ENCODE measurements around the gene CTNNA2.
"Not testable (repeated sequence)": the region's sequence is repeated elsewhere in the genome, so short reads cannot be mapped to it uniquely, and the experiment has no call there.

The CTNNA2 gene

DNA sequence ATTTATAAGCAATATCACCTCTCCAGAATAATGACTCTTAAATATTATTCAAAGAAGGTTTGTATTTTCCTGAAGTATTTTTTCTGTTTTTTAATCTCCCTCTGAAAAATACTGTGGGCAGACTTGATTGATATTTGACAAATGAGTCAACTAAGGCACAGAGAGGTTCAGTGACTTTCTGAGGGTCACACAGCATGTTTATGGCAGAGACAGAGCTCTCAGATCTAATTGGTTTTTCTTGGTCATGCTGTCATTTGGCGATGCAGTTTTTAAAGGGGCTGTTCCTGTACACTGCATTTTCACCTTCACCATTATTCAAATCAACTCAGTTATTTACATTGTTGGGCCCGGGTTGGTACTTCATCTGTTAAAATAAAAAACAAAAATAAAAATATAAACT, 527.4 kb downstream of the CTNNA2 start:
- DNase-seq = no peak

- DNase-seq = no peak
These were observed 529.8 kb downstream of the CTNNA2 start for GRCh38 chr2:80042635-80043034.

DNA sequence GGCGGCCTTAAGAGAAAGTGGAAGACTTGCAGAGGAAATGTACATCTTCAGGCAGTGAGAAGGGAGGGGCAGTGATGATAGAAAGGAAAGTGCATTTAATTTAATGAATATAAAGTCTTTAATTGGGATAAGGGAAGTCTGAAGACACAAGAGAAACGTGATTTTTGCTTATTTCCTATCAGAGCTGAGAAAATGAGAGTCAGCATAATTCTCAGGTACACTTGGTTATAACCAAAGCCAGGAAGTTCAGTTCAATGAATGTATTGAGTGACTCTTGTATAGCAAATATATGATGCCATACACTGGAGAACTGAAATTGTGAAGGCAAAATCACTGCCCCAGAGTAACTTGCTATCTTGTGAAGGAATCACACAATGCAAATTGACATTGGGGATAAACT, 535.4 kb downstream of the CTNNA2 start:
- DNase-seq = no peak

GRCh38 chr2:80050246-80050645, 537.4 kb downstream of the CTNNA2 start:
- no peak for DNase-seq

DNA sequence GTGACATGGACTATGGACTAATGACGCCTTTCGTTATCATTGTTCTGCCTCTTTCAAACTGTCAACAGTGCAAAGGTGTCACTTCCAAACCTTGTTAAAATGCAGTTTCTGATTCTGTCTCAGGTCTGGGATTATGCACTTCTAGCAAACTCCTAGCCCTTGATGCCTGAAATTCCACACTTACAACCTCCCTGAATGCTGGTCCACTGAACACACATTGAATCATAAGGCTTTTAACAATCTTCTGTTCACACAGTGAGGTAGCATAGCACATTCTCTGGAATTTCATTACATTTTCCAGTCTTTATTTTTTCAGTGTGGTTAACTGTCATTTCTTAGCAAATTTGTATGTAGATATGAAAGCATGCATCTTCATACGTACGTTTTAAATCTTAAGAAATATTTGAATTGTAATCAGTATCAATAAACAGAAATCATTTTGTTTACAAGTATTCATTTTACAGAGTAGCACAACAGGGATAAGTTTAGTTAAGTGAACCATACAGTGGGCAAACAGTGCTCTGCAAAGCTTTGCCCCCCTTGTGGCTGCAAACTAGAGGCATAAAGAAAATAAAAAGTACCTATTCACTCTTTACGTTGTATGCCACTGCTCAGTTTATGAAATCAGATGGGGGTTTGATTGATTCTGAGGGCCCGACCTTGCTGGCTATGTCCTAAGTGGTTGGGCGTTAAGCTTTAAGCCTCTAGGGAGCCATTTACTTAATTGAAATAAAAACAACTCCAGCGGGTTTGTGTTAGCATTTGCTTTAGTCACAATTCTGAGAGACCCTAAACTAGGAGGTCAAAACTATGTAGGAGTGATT, 540.9 kb downstream of the CTNNA2 start:
- DNase-seq = no peak

DNA sequence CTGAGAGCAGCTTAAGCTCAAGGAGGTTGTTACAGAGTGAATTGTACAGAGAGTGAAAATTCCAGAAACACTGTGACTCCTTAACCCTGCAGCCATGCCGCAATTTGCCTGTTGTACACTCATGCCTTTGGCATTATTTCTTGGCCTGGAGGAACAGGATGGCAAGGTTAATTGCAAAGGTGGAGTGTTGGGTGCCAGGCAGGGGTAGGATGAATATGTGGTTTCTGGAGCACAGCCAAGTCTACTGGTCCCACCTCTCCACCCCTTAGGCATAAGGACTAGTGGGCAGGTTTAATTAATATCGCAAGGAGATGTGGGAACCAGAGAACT, 541.5 kb downstream of the CTNNA2 start:
- no peak for DNase-seq

GRCh38 chr2:80057956-80058355, 545.1 kb downstream of the CTNNA2 start:
- DNase-seq = no peak

DNA sequence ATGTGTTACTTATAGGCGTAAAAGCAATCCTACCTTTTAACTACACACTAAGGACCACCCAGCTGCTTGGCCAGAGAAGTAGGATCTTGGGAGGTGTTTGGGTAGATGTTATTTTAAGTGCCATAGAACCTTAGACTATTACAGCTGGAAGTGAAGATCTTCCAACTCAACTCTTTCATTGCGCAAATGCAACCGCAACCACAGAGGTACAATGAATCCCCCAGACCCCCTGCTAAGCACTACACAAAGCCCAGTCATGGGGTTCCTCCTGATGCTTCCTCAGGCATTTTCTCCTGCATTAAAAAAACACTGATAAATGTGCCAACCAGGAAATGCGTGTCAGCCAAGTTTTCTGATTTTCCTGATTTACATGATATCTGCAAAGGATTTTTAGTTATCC, 545.7 kb downstream of the CTNNA2 start:
- DNase-seq = no peak

- no peak for DNase-seq
These were observed 546.6 kb downstream of the CTNNA2 start for GRCh38 chr2:80059447-80059846.

- no peak for DNase-seq
These were observed 549.0 kb downstream of the CTNNA2 start for GRCh38 chr2:80061881-80062280.

GRCh38 chr2:80062298-80062697, 549.4 kb downstream of the CTNNA2 start:
- no peak for DNase-seq

DNA sequence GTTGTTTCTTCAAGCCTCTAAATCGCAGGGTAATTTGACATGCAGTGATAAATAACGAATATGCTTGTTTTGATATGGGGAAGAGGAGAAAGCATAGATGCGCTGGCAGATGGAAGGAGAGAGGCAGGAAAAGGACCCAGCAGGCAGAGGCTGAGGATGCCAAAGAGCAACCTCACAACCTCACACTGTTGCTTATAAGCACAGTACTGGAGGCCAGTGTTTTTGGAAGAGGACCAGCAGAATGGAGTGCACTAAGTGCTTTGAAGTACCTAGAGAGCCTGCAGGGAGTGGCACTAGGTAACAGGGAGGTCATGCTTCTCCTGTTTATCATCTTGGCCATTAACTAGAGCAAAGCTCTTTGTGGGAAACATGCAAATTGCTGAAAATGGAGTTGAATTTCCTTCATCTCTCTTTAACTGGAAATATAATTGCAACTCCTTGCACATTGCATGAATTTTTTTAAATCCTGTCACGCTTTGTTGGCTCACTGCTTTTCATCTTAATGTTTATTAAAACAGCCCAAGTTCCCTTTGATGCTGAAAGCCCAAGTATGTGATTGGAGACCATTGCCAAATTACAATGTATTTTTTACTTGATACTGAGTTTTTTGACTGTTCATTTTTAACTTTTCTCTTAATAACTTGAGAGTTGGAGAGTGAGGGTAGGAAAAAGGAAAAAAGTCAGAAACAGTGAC, 555.3 kb downstream of the CTNNA2 start:
- no peak for DNase-seq

- DNase-seq = no peak
These were observed 557.7 kb downstream of the CTNNA2 start for GRCh38 chr2:80070587-80070986.

DNA sequence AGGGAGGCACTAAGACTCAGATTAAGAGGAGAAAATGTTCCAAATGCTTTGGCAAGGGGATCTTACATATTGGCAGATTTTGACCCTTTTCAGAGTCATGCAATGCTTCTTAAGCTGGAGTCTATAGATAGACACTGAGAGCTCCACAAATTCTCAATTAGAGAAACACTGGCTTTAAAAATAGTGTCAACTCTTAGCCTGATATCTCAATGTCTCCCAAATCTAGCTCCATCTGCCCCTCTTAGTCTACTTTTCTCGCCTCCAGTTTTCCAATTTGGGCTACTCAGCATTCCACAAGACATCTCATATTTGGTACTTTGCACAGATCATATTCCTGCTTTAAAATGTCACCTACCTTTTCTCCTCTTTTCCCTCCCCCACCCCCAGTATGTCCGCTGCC, 559.1 kb downstream of the CTNNA2 start:
- DNase-seq = no peak

- DNase-seq = peak; percentile 1
These were observed 560.3 kb downstream of the CTNNA2 start for GRCh38 chr2:80073134-80073561.

GRCh38 chr2:80074321-80075070, 561.6 kb downstream of the CTNNA2 start:
- no peak for DNase-seq

DNA sequence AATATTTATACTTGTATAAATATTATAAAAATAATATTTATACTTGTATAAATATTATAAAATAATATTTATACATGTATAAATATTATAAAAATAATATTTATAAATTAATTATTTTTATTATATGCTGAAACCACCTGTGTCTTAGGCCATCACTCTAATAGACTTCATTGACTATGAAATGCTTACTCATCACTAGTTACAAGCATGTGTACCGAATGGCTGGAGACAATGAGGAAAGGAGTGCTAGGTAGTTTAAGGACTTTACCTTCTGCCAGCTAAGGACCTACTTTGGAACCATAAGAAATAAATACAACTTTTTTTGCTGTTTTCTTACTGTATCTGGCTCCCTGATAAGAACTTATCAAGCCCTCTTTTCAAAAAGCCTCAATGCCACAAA, 562.9 kb downstream of the CTNNA2 start:
- no peak for DNase-seq

DNA sequence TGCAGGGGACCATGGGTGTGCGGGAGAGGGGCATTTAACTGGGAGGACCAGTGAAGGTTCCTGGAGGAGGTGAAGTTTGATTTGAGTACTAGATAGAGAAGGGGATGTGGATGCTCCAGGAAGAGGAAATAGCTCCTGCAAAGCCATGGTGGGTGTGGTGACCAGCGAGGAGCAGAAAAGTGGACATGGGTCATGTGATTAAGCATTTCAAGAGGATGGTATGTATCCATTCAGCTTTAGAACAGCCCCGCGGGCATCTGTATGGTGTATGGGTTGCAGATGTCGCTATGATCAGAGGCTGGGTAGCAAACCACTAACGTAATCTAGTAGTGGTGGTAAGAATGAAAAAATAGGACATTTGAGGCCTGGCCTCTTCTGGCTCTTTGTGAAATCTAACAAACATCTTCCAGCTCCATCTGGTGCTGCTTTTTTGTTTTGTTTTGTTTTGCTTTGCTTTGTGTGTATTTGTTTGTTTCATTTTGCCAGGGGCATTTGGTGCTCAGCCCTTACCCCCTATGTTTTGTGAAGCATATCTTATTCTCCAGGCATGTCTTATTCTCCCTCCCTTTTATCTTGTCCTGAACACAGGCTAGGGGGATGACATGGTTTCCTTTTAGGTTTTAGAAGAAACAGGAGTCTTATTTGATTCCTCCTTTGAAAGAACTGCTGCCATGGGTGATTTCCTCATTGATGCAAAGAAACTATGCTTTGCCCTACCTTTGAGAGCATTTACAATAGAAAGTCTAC, 565.6 kb downstream of the CTNNA2 start:
- DNase-seq = no peak

DNA sequence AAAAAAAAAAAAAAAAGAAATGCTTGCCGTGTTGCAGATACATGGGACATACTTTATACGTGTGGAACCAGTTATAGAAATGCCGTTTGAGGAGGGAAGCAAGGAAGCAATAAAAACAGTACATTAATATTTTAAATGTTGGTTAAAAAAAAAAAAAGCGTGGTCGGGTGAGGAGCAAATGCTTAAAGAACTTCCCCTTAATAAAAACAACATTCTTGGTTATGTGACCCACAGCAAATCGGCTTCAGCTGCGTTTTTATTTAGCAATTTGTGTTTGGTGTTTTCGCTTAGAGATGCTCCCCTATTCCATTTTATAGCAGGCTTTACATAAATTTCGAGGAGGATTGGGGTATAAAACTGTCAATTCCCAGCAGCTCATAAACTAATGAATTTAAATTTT, 568.1 kb downstream of the CTNNA2 start:
- DNase-seq = no peak

DNA sequence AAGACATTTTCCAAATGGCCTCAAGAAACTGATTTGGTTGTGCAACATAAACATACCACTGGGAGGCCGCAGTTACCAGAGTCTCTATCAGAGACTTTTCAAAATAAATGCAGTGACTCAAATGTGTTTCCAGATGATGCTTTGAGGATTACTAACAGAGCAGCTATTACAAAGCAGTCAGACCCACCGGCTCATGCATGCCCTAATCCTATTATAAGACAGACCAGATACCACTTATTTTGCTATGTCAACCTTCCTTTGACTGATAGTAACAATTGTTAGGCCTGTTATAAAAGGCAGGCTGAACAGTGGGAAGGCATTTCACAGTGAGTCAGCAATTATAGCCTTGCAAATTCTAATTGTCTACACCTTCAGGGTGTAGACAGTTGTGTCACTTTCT, 574.0 kb downstream of the CTNNA2 start:
- no peak for DNase-seq

- no peak for DNase-seq
These were observed 578.4 kb downstream of the CTNNA2 start for GRCh38 chr2:80091237-80091636.

- DNase-seq = no peak
These were observed 579.6 kb downstream of the CTNNA2 start for GRCh38 chr2:80092474-80092873.

- DNase-seq = not testable (repeated sequence)
These were observed 585.7 kb downstream of the CTNNA2 start for GRCh38 chr2:80098503-80098902.
